GM19438 (cell line): ENCODE results near the gene MRPL55.
"Not testable (repeated sequence)": the region's sequence is repeated elsewhere in the genome, so short reads cannot be mapped to it uniquely, and the experiment has no call there.

Experiments used
- ATAC-seq: cut with Tn5 transposase; IDR thresholded peaks from one replicate; pipeline ENCODE4 v1.9.1; 2021; ENCODE audit warnings: low read depth; ENCODE audit not compliant: unreplicated experiment

MRPL55 gene

GRCh38 chr1:228125185-228125584 is 16.1 kb upstream of the MRPL55 start:
- no peak for ATAC-seq

GRCh38 chr1:228123505-228123904 is 14.4 kb upstream of the MRPL55 start:
- no peak for ATAC-seq

- ATAC-seq: no peak
These were observed 13.9 kb upstream of the MRPL55 start for GRCh38 chr1:228122921-228123441.

GRCh38 chr1:228120857-228121489 is 11.9 kb upstream of the MRPL55 start:
- ATAC-seq: no peak

- no peak for ATAC-seq
These were observed 11.3 kb upstream of the MRPL55 start for GRCh38 chr1:228120351-228120750.

GRCh38 chr1:228118040-228118439 is 8.9 kb upstream of the MRPL55 start:
- ATAC-seq: no peak

GRCh38 chr1:228117335-228117734 is 8.2 kb upstream of the MRPL55 start:
- no peak for ATAC-seq

- no peak for ATAC-seq
These were observed 5.7 kb upstream of the MRPL55 start for GRCh38 chr1:228114827-228115226.

- ATAC-seq: no peak
These were observed 3.5 kb upstream of the MRPL55 start for GRCh38 chr1:228112617-228113016.

GRCh38 chr1:228112167-228112566 is 3.1 kb upstream of the MRPL55 start:
- ATAC-seq: no peak

- not testable (repeated sequence) for ATAC-seq
These were observed 2.2 kb upstream of the MRPL55 start for GRCh38 chr1:228111315-228111714.

- ATAC-seq: no peak
These were observed 1.5 kb upstream of the MRPL55 start for GRCh38 chr1:228110556-228110955.

- no peak for ATAC-seq
These were observed 926 bp upstream of the MRPL55 start for GRCh38 chr1:228109962-228110488.

- no peak for ATAC-seq
These were observed 392 bp downstream of the MRPL55 start for GRCh38 chr1:228108742-228109072.

GRCh38 chr1:228108055-228108690 is 926 bp downstream of the MRPL55 start:
- ATAC-seq: no peak

- ATAC-seq: no peak
These were observed 1.5 kb downstream of the MRPL55 start for GRCh38 chr1:228107636-228108035.

GRCh38 chr1:228106800-228107054 is 2.4 kb downstream of the MRPL55 start:
- no peak for ATAC-seq

- no peak for ATAC-seq
These were observed 2.9 kb downstream of the MRPL55 start for GRCh38 chr1:228105996-228106799.

GRCh38 chr1:228105270-228105995 is 3.7 kb downstream of the MRPL55 start:
- no peak for ATAC-seq

GRCh38 chr1:228104526-228105269 is 4.4 kb downstream of the MRPL55 start:
- no peak for ATAC-seq
